Prostate gland (tissue), 2 donors: ENCODE measurements around the gene PTGS2. TPM values are rescaled to one million over a fixed set of nuclear protein-coding genes. Genes with fewer than 3 reads are reported as not detected.

ENCODE experiments used
- DNase-seq: peaks from one replicate; pipeline ENCODE4 v3.0.0-alpha.2; 2019; ENCODE audit warnings: low spot score
- H3K27ac ChIP-seq, 2 donors: fragments of 200-600 bp; sonication (generic); 2 replicates each; pipeline ENCODE4 v1.5.1; 2017 to 2019
- H3K27me3 ChIP-seq: fragments of 200-600 bp; sonication (generic); replicated peaks from 2 replicates; pipeline ENCODE4 v1.5.1; 2019; ENCODE audit not compliant: insufficient read depth
- H3K36me3 ChIP-seq, 2 donors: fragments of 200-600 bp; sonication (generic); 1 replicate in 1 of 2; 2 replicates in 1 of 2; pipeline versions ENCODE4 v1.5.1 to v1.8.1; 2017 to 2019
- H3K4me1 ChIP-seq: fragments of 200-600 bp; sonication (generic); replicated peaks from 2 replicates; pipeline ENCODE4 v1.5.1; 2019
- H3K4me3 ChIP-seq, 2 donors: fragments of 200-600 bp; sonication (generic); 2 replicates each; pipeline ENCODE4 v1.5.1; 2017 to 2019
- H3K9me3 ChIP-seq: fragments of 200-600 bp; sonication (generic); 2 replicates; pipeline ENCODE4 v1.5.1; 2017
- CTCF ChIP-seq, 4 experiments: fragments of 200-600 bp in 2 of 4; fragments of 450-650 bp in 2 of 4; sonication (generic) in 2 of 4; IDR thresholded peaks; 1 replicate in 3 of 4; 2 replicates in 1 of 4; pipeline ENCODE4 v1.5.1; 2016 to 2019; ENCODE audit warnings: antibody characterized with exemption in 4 of 4, mild to moderate bottlenecking in 2 of 4, moderate library complexity in 2 of 4
- POLR2A ChIP-seq: fragments of 450-650 bp; IDR thresholded peaks from one replicate; pipeline ENCODE4 v1.6.1; 2016; ENCODE audit warnings: antibody characterized with exemption, mild to moderate bottlenecking
- POLR2AphosphoS5 ChIP-seq: sonication (generic); formaldehyde crosslinking; IDR thresholded peaks from one replicate; pipeline ENCODE4 v1.6.1; 2017; ENCODE audit warnings: antibody characterized with exemption
- WGBS: methylation state at CpG from one replicate; pipeline ENCODE4 v1.1.5; 2018; 5-methylcytosine and 5-hydroxymethylcytosine counted together
- intact Hi-C: fragments of 100-400 bp; cut with DNase I; formaldehyde crosslinking; loops from one replicate; pipeline ENCODE4 v1.14.2; 2022
- total RNA-seq, 2 donors: library from RNA; depleted of rRNA; stranded (reverse); fragments of >200 nt; gene quantifications; one replicate each; pipeline ENCODE4 v1.1.0, GENCODE V29; 2016

Gene PTGS2
- total RNA-seq, 2 donors from 2014 or later, result 11.2 to 14.3 TPM

DNA sequence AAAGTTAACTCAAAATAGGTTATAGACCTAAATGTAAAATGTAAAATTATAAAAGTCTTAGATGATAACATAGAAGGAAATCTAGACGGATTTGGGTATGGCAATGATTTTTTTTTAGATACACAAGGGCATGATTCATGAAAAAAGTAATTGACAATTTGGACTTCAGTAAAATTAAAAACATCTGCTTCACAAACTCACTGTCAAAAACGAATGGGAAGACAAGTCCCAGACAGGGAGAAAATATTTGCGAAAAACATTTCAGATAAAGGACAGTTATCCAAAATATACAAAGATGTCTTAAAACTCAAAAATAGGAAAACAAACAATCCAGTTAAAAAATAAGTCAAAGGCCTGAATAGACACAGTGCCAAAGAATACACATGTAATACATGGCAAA, 9.7 kb upstream of the PTGS2 start:
- Histone ChIP-seq H3K27ac (no peak overlapping the region), H3K4me3 (no peak overlapping the region), H3K4me1 (no peaks in the 10 kb centered on the region), H3K27me3 (no peaks in the 10 kb centered on the region), H3K9me3 (no peaks in the 10 kb centered on the region), H3K36me3 (no peaks in the 10 kb centered on the region)
- WGBS, result 80% methylated on average over 3 of the region's 3 CpGs
- DNase-seq, result no peak
- TF ChIP-seq POLR2AphosphoS5 (no peak), CTCF (IDR thresholded peaks at IDR 0.05) (no peak), POLR2A (no peak)
- intact Hi-C loops, result loop anchor here (10.0 kb wide), 1 partner anchor 295 kb away; no protein-coding TSS in a partner anchor

GRCh38 chr1:186689376-186689775, 9.2 kb upstream of the PTGS2 start:
- no peaks in the 10 kb centered on the region for H3K27me3 ChIP-seq
- H3K9me3 ChIP-seq, result no peaks in the 10 kb centered on the region
- WGBS, result 80% methylated on average over 1 of the region's 1 CpG
- H3K4me3 ChIP-seq, result no peak overlapping the region
- H3K27ac ChIP-seq, result no peak overlapping the region
- intact Hi-C loops, result loop anchor here (10.0 kb wide), 1 partner anchor 295 kb away; no protein-coding TSS in a partner anchor
- TF ChIP-seq POLR2AphosphoS5 (no peak), POLR2A (no peak), CTCF (IDR thresholded peaks at IDR 0.05) (no peak)
- no peak for DNase-seq
- no peaks in the 10 kb centered on the region for H3K4me1 ChIP-seq
- H3K36me3 ChIP-seq, result no peaks in the 10 kb centered on the region

- no peak for DNase-seq
- intact Hi-C loops, result loop anchor here (10.0 kb wide), 1 partner anchor 301 kb away; no protein-coding TSS in a partner anchor
These were observed 3.6 kb upstream of the PTGS2 start for GRCh38 chr1:186683652-186684410.

DNA sequence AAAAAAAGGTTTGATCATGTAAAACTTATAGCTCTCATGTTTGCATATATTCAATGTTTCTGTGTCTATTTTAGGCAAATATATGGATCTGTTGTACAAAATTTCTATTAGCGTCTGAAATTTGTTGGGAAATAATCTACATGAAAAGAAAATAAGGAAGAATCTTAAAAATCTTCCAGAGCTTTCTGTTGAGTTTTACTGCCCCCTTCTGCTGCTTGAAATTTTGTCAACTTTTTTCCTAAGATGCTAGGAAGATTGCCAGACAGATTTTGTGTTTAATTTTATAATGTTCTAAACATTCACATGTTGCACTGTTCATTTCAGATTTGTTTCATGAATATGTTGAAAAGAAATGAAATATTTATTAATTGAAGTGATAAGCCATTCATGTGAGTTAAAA, 2.5 kb upstream of the PTGS2 start:
- Histone ChIP-seq H3K36me3 (no peaks in the 10 kb centered on the region), H3K27ac (no peak overlapping the region), H3K4me3 (no peak overlapping the region), H3K9me3 (no peaks in the 10 kb centered on the region), H3K4me1 (no peaks in the 10 kb centered on the region), H3K27me3 (no peaks in the 10 kb centered on the region)
- intact Hi-C loops, result loop anchor here (10.0 kb wide), 1 partner anchor 302 kb away; no protein-coding TSS in a partner anchor
- no peak for DNase-seq
- peak in 2 of 4 experiments; percentile 32 to 35 for TF ChIP-seq CTCF (IDR thresholded peaks at IDR 0.05)
- no peak for TF ChIP-seq POLR2A
- 53% methylated on average over 1 of the region's 1 CpG for WGBS

More at GRCh38 chr1:186683652-186684410, 3.6 kb upstream of the PTGS2 start:
- no peaks in the 10 kb centered on the region for H3K27me3 ChIP-seq
- H3K4me3 ChIP-seq, result no peak overlapping the region
- 87% methylated on average over 6 of the region's 6 CpGs for WGBS
- no peak overlapping the region for H3K27ac ChIP-seq
- no peak for TF ChIP-seq POLR2A
- no peak for TF ChIP-seq CTCF (IDR thresholded peaks at IDR 0.05)
- TF ChIP-seq POLR2AphosphoS5, result no peak
- H3K36me3 ChIP-seq, result no peaks in the 10 kb centered on the region
- H3K4me1 ChIP-seq, result no peaks in the 10 kb centered on the region
- no peaks in the 10 kb centered on the region for H3K9me3 ChIP-seq

DNA sequence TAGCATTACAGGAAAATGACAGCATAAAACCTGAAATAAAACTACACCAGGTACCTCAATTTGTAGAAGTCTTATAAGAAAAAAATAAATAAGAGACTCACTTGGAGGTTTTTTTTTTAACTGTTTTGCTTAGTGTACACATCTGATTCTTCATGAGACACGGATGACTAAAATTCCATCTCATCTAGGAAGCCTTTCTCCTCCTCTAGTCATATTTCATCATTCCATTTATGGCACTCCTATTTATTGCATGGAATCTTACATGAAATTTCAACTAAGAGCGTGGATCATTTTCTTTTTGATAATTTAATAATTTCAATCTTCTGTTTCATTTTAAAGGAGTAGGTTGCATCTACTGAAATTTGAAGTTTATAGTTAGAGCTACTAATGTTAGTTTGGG, 1.6 kb upstream of the PTGS2 start:
- intact Hi-C loops, result loop anchor here (10.0 kb wide), 1 partner anchor 303 kb away; no protein-coding TSS in a partner anchor
- TF ChIP-seq CTCF (IDR thresholded peaks at IDR 0.05) (no peak), POLR2A (no peak), POLR2AphosphoS5 (no peak)
- no peaks in the 10 kb centered on the region for H3K9me3 ChIP-seq
- no peaks in the 10 kb centered on the region for H3K36me3 ChIP-seq
- WGBS, result 70% methylated on average over 2 of the region's 2 CpGs
- no peak for DNase-seq
- no peaks in the 10 kb centered on the region for H3K4me1 ChIP-seq
- H3K27ac ChIP-seq, result no peak overlapping the region
- H3K27me3 ChIP-seq, result no peaks in the 10 kb centered on the region
- no peak overlapping the region for H3K4me3 ChIP-seq
